Cerebellar nuclear complex (tissue), 1 donor: ENCODE measurements around the gene TMEM208.

ENCODE experiments used
- DNase-seq, 2 experiments: peaks; one replicate each; lab custom pipeline; 2025; lab: John Stamatoyannopoulos, UW

The TMEM208 gene

GRCh38 chr16:67191995-67192681, 34.8 kb upstream of the TMEM208 start, which contains the start of gene E2F4:
E2F4 (plus strand) TSS chr16:67192155; CDS start chr16:67192228, 73 bp downstream.
- DNase-seq: peak; percentile 66 to 76

GRCh38 chr16:67192781-67193361, 34.1 kb upstream of the TMEM208 start:
- DNase-seq: no peak

- DNase-seq: no peak
These were observed 33.4 kb upstream of the TMEM208 start for GRCh38 chr16:67193536-67193935.

GRCh38 chr16:67194260-67194659, 32.7 kb upstream of the TMEM208 start:
- no peak for DNase-seq

- DNase-seq: no peak
These were observed 31.3 kb upstream of the TMEM208 start for GRCh38 chr16:67195676-67196075.

GRCh38 chr16:67196881-67197280, 30.0 kb upstream of the TMEM208 start:
- DNase-seq: no peak

- DNase-seq: no peak
These were observed 29.2 kb upstream of the TMEM208 start for GRCh38 chr16:67197704-67198103.

- no peak for DNase-seq
These were observed 28.6 kb upstream of the TMEM208 start for GRCh38 chr16:67198238-67198734.

GRCh38 chr16:67199011-67199807, 27.7 kb upstream of the TMEM208 start, which contains the start of gene ELMO3:
ELMO3 (plus strand) TSS chr16:67199131; CDS start chr16:67199327, 196 bp downstream.
- no peak for DNase-seq

- no peak for DNase-seq
These were observed 27.1 kb upstream of the TMEM208 start for GRCh38 chr16:67199808-67200198.

- DNase-seq: no peak
These were observed 26.4 kb upstream of the TMEM208 start for GRCh38 chr16:67200491-67200890.

GRCh38 chr16:67201411-67202345, 25.3 kb upstream of the TMEM208 start:
- DNase-seq: no peak

GRCh38 chr16:67202426-67202825, 24.5 kb upstream of the TMEM208 start:
- no peak for DNase-seq

GRCh38 chr16:67202956-67203493, 23.9 kb upstream of the TMEM208 start:
- DNase-seq: no peak

GRCh38 chr16:67204076-67204475, 22.9 kb upstream of the TMEM208 start:
- DNase-seq: no peak

GRCh38 chr16:67206129-67206837, 20.6 kb upstream of the TMEM208 start:
- DNase-seq: no peak

GRCh38 chr16:67206838-67207248, 20.1 kb upstream of the TMEM208 start:
- DNase-seq: no peak

- no peak for DNase-seq
These were observed 19.5 kb upstream of the TMEM208 start for GRCh38 chr16:67207249-67208091.

GRCh38 chr16:67208154-67208896, 18.6 kb upstream of the TMEM208 start:
- DNase-seq: no peak
